ENCODE data around the gene MARCHF9.

MARCHF9 gene

GRCh38 chr12:57736741-57737466, 18.0 kb upstream of the MARCHF9 start:
- Mint-ChIP-seq H3K27ac (no peak overlapping the region), H3K36me3 (ENCODE audit: low read depth) (no peaks in the 10 kb centered on the region), H3K4me1 (peaks cover 23% of the 10 kb centered on the region), H3K4me3 (peak overlapping the region; percentile 76), H3K27me3 (ENCODE audit: low read depth, poor library complexity) (peaks cover 98% of the 10 kb centered on the region), H3K9me3 (peaks cover 8% of the 10 kb centered on the region)
- DNase-seq: no peak
- TF ChIP-seq CTCF (IDR thresholded peaks at IDR 0.05): no peak

GRCh38 chr12:57737467-57738460, 17.1 kb upstream of the MARCHF9 start:
- no peaks in the 10 kb centered on the region for H3K36me3 Mint-ChIP-seq (ENCODE audit: low read depth)
- no peak overlapping the region for H3K27ac Mint-ChIP-seq
- no peak for TF ChIP-seq CTCF (IDR thresholded peaks at IDR 0.05)
- peaks cover 8% of the 10 kb centered on the region for H3K9me3 Mint-ChIP-seq
- peaks cover 98% of the 10 kb centered on the region for H3K27me3 Mint-ChIP-seq (ENCODE audit: low read depth, poor library complexity)
- H3K4me1 Mint-ChIP-seq: peaks cover 23% of the 10 kb centered on the region
- peak; percentile 64 for DNase-seq
- H3K4me3 Mint-ChIP-seq: no peak overlapping the region

- peak; percentile 51 for DNase-seq
- H3K27ac Mint-ChIP-seq: no peak within 1 kb of the TSS
- no peaks in the 10 kb centered on the region for H3K36me3 Mint-ChIP-seq (ENCODE audit: low read depth)
- peaks cover 8% of the 10 kb centered on the region for H3K9me3 Mint-ChIP-seq
- H3K4me1 Mint-ChIP-seq: peaks cover 23% of the 10 kb centered on the region
- H3K27me3 Mint-ChIP-seq (ENCODE audit: low read depth, poor library complexity): peaks cover 98% of the 10 kb centered on the region
- no peak for TF ChIP-seq CTCF (IDR thresholded peaks at IDR 0.05)
- peak within 1 kb of the TSS; percentile 79 for H3K4me3 Mint-ChIP-seq
Measured at GRCh38 chr12:57738661-57739237, 16.2 kb upstream of the MARCHF9 start, which contains the start of gene AGAP2. TSS of gene AGAP2 (minus strand) at chr12:57738742. CDS start at chr12:57738246, 496 bp downstream.

GRCh38 chr12:57739387-57739786, 15.5 kb upstream of the MARCHF9 start:
- Mint-ChIP-seq H3K4me1 (peaks cover 28% of the 10 kb centered on the region), H3K9me3 (peaks cover 8% of the 10 kb centered on the region), H3K27me3 (ENCODE audit: low read depth, poor library complexity) (peaks cover 92% of the 10 kb centered on the region), H3K4me3 (peak overlapping the region; percentile 79), H3K27ac (no peak overlapping the region), H3K36me3 (ENCODE audit: low read depth) (no peaks in the 10 kb centered on the region)
- DNase-seq: no peak
- TF ChIP-seq CTCF (IDR thresholded peaks at IDR 0.05): no peak

- Mint-ChIP-seq H3K27me3 (ENCODE audit: low read depth, poor library complexity) (peaks cover 89% of the 10 kb centered on the region), H3K36me3 (ENCODE audit: low read depth) (no peaks in the 10 kb centered on the region), H3K27ac (no peak overlapping the region), H3K9me3 (peaks cover 8% of the 10 kb centered on the region), H3K4me3 (no peak overlapping the region), H3K4me1 (peaks cover 27% of the 10 kb centered on the region)
- DNase-seq: no peak
- no peak for TF ChIP-seq CTCF (IDR thresholded peaks at IDR 0.05)
Measured at GRCh38 chr12:57739914-57740538, 14.9 kb upstream of the MARCHF9 start.

Measured in nephron progenitor cell (in vitro differentiated cells).